Pancreas (tissue), 10 donors: ENCODE data around the gene DNAJC25. TPM values are rescaled to one million over a fixed set of nuclear protein-coding genes. Genes with fewer than 3 reads are reported as not detected.
"Not testable (repeated sequence)": the region's sequence is repeated elsewhere in the genome, so short reads cannot be mapped to it uniquely, and the experiment has no call there.

Source experiments
- ATAC-seq, 4 donors: fragments of 200-7000 bp; cut with Tn5 transposase; one replicate each; pipeline versions ENCODE4 v1.8.0 to v1.9.1; 2020; ENCODE audit warnings: mild to moderate bottlenecking in 4 of 4, moderate library complexity in 4 of 4
- DNase-seq, 6 donors: peaks; one replicate each; pipeline ENCODE4 v3.0.0-alpha.2; 2020
- FAIRE-seq: peaks from 2 replicates; lab custom pipeline; 2012; peaks lifted over from hg19 to GRCh38; lab: Jason Lieb, UNC
- H3K27ac ChIP-seq, 4 donors: fragments of 200-600 bp; sonication (generic); 1 replicate in 3 of 4; 2 replicates in 1 of 4; pipeline versions ENCODE4 v1.5.0 to v1.8.0; 2020
- H3K27me3 ChIP-seq, 4 donors: fragments of 200-600 bp; one replicate each; pipeline ENCODE4 v1.8.0; 2021
- H3K36me3 ChIP-seq, 3 donors: fragments of 200-600 bp; sonication (generic) in 1 of 3; one replicate each; pipeline versions ENCODE4 v1.5.0 to v1.8.0; 2020 to 2021
- H3K4me1 ChIP-seq, 3 donors: fragments of 200-600 bp; one replicate each; pipeline ENCODE4 v1.8.0; 2021
- H3K4me3 ChIP-seq, 4 donors: fragments of 200-600 bp; sonication (generic) in 2 of 4; one replicate each; pipeline versions ENCODE4 v1.5.0 to v1.8.0; 2020 to 2021
- H3K9me3 ChIP-seq, 4 donors: fragments of 200-600 bp; one replicate each; pipeline ENCODE4 v1.8.0; 2021
- CTCF ChIP-seq, 4 donors: fragments of 200-600 bp; sonication (generic) in 3 of 4; IDR thresholded peaks; one replicate each; pipeline versions ENCODE4 v1.5.0 to v1.8.0; 2021; ENCODE audit warnings: antibody characterized with exemption in 4 of 4
- WGBS, 2 donors: extraction: QIAGEN DNeasy Blood & Tissue Kit; methylation state at CpG; one replicate each; pipeline ENCODE4 v1.1.7; 2013; 5-methylcytosine and 5-hydroxymethylcytosine counted together
- intact Hi-C, 3 donors: fragments of 100-400 bp; cut with DNase I; formaldehyde crosslinking; loops; one replicate each; pipeline versions ENCODE4 v1.11.1 to v1.14.2; 2022
- polyA plus RNA-seq, 2 donors: library from polyadenylated mRNA; stranded (reverse); fragments of 200-250 nt; gene quantifications; one replicate each; pipeline ENCODE4 v1.2.3, GENCODE V29; 2013
- total RNA-seq, 6 donors: library from RNA; stranded (reverse); fragmentation: NEBNext Ultra II Directional in 4 of 6; extraction: Animal tissue kit (Norgen Biotek cat#: 25700) in 4 of 6; gene quantifications; one replicate each; pipeline versions ENCODE4 v1.2.1 to v1.2.4, GENCODE V29; 2021 to 2023
- donor health status: healthy with polysubstance abuse.
- donor health status: DM: no; HTN: no; CAD: no; lungs with moderate emphysema.
- donor health status: DM: no; HTN: no; CAD: no.
- donor health status: control.
- donor health status: control.
- donor health status: Bipolar disorder and iron deficiency.
- donor health status: DM: yes; HTN: yes; CAD: no.
- donor health status: DM: no; HTN: no; CAD: no.
- donor health status: DM: no; HTN: no; CAD: no.
- donor health status: DM: yes; HTN: yes; CAD: no.

Gene DNAJC25
- total and polyA plus RNA-seq, 8 donors = 2.2 to 6.7 (median 3.5) TPM

GRCh38 chr9:111663301-111663823 lies 32.2 kb downstream of the DNAJC25 start:
- no peak for TF ChIP-seq CTCF (IDR thresholded peaks at IDR 0.05)
- no peak for FAIRE-seq
- no peak for ATAC-seq
- no peaks in the 10 kb centered on the region for H3K4me1 ChIP-seq
- 56 to 71% methylated on average over 5 of the region's 5 CpGs for WGBS, 2 donors
- H3K4me3 ChIP-seq = no peak overlapping the region
- no peaks in the 10 kb centered on the region for H3K9me3 ChIP-seq
- no peaks in the 10 kb centered on the region for H3K27me3 ChIP-seq
- intact Hi-C loops = no loop called here
- H3K27ac ChIP-seq = no peak overlapping the region
- H3K36me3 ChIP-seq = peaks cover 0 to 3% (median 0%) of the 10 kb centered on the region in 3 donors
- DNase-seq = no peak

DNA sequence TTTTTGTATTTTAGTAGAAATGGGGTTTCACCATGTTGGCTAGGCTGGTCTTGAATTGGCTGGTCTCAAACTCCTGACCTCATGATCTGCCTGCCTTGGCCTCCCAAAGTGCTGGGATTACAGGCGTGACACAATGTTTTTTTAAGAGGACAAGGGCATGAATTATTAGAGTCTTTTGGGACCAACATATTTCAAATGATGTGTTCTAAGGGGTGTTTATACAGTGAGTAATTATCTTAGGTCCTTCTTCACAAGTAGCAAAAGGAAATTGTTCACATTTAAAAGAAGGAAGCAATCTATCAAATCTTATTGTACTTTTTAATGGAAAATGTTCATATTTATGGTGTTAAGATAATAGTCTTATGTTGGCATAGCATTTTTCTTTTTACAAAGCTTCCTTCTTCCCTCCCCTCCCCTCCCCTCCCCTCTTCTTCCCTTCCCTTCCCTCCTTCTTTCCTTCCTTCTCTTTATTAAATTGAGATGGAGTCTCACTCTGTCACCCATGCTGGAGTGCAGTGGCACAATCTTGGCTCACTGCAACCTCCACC lies 37.0 kb downstream of the DNAJC25 start:
- no peak for TF ChIP-seq CTCF (IDR thresholded peaks at IDR 0.05)
- no peak for DNase-seq
- no peak overlapping the region for H3K27ac ChIP-seq
- peaks cover 0 to 3% (median 0%) of the 10 kb centered on the region in 3 donors for H3K36me3 ChIP-seq
- 94 to 98% methylated on average over 1 of the region's 1 CpG for WGBS, 2 donors
- intact Hi-C loops = no loop called here
- no peaks in the 10 kb centered on the region for H3K27me3 ChIP-seq
- ATAC-seq = no peak
- no peak overlapping the region for H3K4me3 ChIP-seq
- FAIRE-seq = no peak
- H3K9me3 ChIP-seq = no peaks in the 10 kb centered on the region
- no peaks in the 10 kb centered on the region for H3K4me1 ChIP-seq

DNA sequence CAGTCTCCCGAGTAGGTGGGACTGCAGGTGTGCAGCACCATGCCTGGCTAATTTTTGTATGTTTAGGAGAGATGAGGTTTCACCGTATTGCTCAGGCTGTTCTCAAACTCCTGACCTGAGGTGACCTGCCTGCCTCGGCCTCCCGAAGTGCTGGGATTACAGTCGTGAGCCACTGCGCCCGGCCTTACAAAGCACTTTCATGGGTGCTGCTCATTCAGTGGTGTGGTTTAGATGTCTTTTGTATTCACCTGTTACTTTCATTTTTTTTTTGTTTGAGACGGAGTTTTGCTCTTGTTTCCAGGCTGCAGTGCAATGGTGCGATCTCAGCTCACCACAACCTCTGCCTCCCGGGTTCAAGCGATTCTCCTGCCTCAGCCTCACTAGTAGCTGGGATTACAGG lies 37.5 kb downstream of the DNAJC25 start:
- H3K27me3 ChIP-seq, DNase-seq, H3K27ac ChIP-seq, H3K36me3 ChIP-seq, H3K4me1 ChIP-seq, ATAC-seq, FAIRE-seq, intact Hi-C loops, H3K4me3 ChIP-seq, H3K9me3 ChIP-seq: not testable (repeated sequence)
- whole genome bisulfite sequencing, 2 donors = 92 to 93% methylated on average over 11 of the region's 11 CpGs

- no peak overlapping the region for H3K27ac ChIP-seq
- intact Hi-C loops = no loop called here
- DNase-seq (no peak), FAIRE-seq (no peak), ATAC-seq (no peak)
- H3K36me3 ChIP-seq = no peaks in the 10 kb centered on the region
- H3K4me3 ChIP-seq = no peak overlapping the region
- WGBS, 2 donors = 91 to 94% methylated on average over 2 of the region's 2 CpGs
- no peaks in the 10 kb centered on the region for H3K9me3 ChIP-seq
- no peak for TF ChIP-seq CTCF (IDR thresholded peaks at IDR 0.05)
- no peaks in the 10 kb centered on the region for H3K4me1 ChIP-seq
- no peaks in the 10 kb centered on the region for H3K27me3 ChIP-seq
These were observed 43.2 kb downstream of the DNAJC25 start for GRCh38 chr9:111674319-111674718.

- intact Hi-C loops = no loop called here
- no peaks in the 10 kb centered on the region for H3K27me3 ChIP-seq
- H3K27ac ChIP-seq = no peak overlapping the region
- H3K36me3 ChIP-seq = no peaks in the 10 kb centered on the region
- no peak overlapping the region for H3K4me3 ChIP-seq
- DNase-seq = no peak
- no peak for ATAC-seq
- no peak for TF ChIP-seq CTCF (IDR thresholded peaks at IDR 0.05)
- no peak for FAIRE-seq
- H3K9me3 ChIP-seq = no peaks in the 10 kb centered on the region
- no peaks in the 10 kb centered on the region for H3K4me1 ChIP-seq
- WGBS, 2 donors = 91 to 95% methylated on average over 3 of the region's 3 CpGs
These were observed 45.0 kb downstream of the DNAJC25 start for GRCh38 chr9:111676116-111676515.
